ENCODE results near the gene EFEMP2.
A peak's percentile ranks its signal among the peaks of the same experiment; 100 is the strongest.

Gene EFEMP2

GRCh38 chr11:65872586-65873317 is at the start of gene EFEMP2:
TSS of gene EFEMP2 (minus strand) at chr11:65872800. CDS start at chr11:65872354, 446 bp downstream.
- no peak for DNase-seq (ENCODE audit: low read depth)

GRCh38 chr11:65921876-65922275 is 49.3 kb upstream of the EFEMP2 start:
- no peak for DNase-seq (ENCODE audit: low read depth)

GRCh38 chr11:65921033-65921555 is 48.5 kb upstream of the EFEMP2 start:
- DNase-seq (ENCODE audit: low read depth): no peak

GRCh38 chr11:65920372-65920802 is 47.8 kb upstream of the EFEMP2 start:
- no peak for DNase-seq (ENCODE audit: low read depth)

- no peak for DNase-seq (ENCODE audit: low read depth)
Observed at GRCh38 chr11:65919573-65920371, 47.2 kb upstream of the EFEMP2 start.

GRCh38 chr11:65919141-65919572 is 46.6 kb upstream of the EFEMP2 start, which contains the start of gene DRAP1:
TSS of gene DRAP1 (plus strand) at chr11:65919426. CDS start at chr11:65919502, 76 bp downstream.
- peak; percentile 99 for DNase-seq (ENCODE audit: low read depth)

- DNase-seq (ENCODE audit: low read depth): no peak
Observed at GRCh38 chr11:65918211-65919140, 45.9 kb upstream of the EFEMP2 start, which contains the start of gene C11orf68. TSS of gene C11orf68 (minus strand) at chr11:65919062. CDS start at chr11:65919031, 31 bp downstream.

- DNase-seq (ENCODE audit: low read depth): no peak
Observed at GRCh38 chr11:65917434-65918210, 45.0 kb upstream of the EFEMP2 start.

- DNase-seq (ENCODE audit: low read depth): no peak
Observed at GRCh38 chr11:65917077-65917433, 44.5 kb upstream of the EFEMP2 start.

GRCh38 chr11:65916391-65916790 is 43.8 kb upstream of the EFEMP2 start:
- no peak for DNase-seq (ENCODE audit: low read depth)

GRCh38 chr11:65915821-65916251 is 43.2 kb upstream of the EFEMP2 start:
- DNase-seq (ENCODE audit: low read depth): no peak

GRCh38 chr11:65915101-65915820 is 42.7 kb upstream of the EFEMP2 start:
- no peak for DNase-seq (ENCODE audit: low read depth)

- DNase-seq (ENCODE audit: low read depth): no peak
Observed at GRCh38 chr11:65912845-65913244, 40.2 kb upstream of the EFEMP2 start.

GRCh38 chr11:65911682-65912568 is 39.3 kb upstream of the EFEMP2 start:
- DNase-seq (ENCODE audit: low read depth): no peak

- DNase-seq (ENCODE audit: low read depth): no peak
Observed at GRCh38 chr11:65907878-65908277, 35.3 kb upstream of the EFEMP2 start.

- DNase-seq (ENCODE audit: low read depth): no peak
Observed at GRCh38 chr11:65906602-65907001, 34.0 kb upstream of the EFEMP2 start.

GRCh38 chr11:65903715-65904114 is 31.1 kb upstream of the EFEMP2 start:
- DNase-seq (ENCODE audit: low read depth): no peak

GRCh38 chr11:65903068-65903481 is 30.5 kb upstream of the EFEMP2 start:
- no peak for DNase-seq (ENCODE audit: low read depth)

GRCh38 chr11:65900899-65901180 is 28.2 kb upstream of the EFEMP2 start:
- DNase-seq (ENCODE audit: low read depth): no peak
